ENCODE results near the gene S1PR3.
"Not testable (repeated sequence)": the region's sequence is repeated elsewhere in the genome, so short reads cannot be mapped to it uniquely, and the experiment has no call there.

Gene S1PR3

GRCh38 chr9:88991066-88992034, at the start of gene S1PR3:
TSS of gene S1PR3 (plus strand) at chr9:88991468. CDS start at chr9:89001201, 9,733 bp downstream.
- peak; percentile 16 for DNase-seq

GRCh38 chr9:88941586-88941985, 49.7 kb upstream of the S1PR3 start:
- DNase-seq = not testable (repeated sequence)

DNA sequence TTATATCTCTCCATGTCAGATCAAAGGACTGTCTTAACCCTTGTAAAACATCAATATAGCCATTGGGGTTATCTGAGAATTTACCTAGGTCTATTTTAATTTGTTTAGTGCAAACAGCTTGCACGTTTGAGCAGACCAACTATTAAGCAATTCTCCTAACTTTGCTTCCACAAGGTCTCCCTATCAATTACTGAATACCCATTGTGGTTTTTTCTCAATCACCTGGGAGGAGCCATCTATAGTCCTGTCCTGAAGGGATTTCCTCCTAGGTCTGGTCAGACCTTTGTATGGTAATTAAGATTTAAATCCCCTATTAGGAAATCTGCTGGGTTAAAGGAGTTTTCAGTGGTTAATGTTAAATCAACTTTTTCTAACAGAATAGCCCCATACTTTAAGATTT, 48.9 kb upstream of the S1PR3 start:
- no peak for DNase-seq

DNA sequence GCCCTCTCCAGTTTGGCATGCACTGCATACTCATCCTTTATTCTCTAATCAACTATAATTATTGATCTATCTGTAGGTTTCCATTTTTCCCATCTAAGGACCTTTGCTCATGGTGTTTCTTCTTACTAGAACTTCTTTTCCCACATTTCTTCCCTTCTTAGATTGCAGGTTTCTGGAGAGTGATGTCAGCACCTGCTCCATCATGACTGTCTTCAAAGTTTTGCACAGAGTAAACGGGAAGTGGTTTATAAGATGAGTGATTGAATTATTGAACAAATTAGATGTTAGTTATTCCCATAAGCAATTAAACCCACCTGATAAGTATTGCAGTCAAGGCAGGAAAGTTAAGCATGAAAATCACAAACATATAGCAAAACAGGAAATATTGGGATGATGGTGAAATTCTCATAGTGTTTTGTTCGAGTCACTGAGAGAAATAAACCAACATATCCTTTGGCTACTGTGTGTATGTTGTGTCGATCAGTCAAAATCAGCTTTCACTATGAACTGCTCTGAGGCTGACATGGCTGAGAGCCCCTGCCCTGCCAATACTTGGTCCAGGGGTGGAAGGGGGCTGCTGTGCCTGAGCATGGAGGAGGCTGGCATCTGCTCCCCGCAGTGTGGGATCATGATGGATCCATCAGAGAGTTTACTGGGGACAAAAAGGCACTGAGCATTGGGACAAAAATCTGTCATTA, 45.5 kb upstream of the S1PR3 start:
- DNase-seq = no peak

DNA sequence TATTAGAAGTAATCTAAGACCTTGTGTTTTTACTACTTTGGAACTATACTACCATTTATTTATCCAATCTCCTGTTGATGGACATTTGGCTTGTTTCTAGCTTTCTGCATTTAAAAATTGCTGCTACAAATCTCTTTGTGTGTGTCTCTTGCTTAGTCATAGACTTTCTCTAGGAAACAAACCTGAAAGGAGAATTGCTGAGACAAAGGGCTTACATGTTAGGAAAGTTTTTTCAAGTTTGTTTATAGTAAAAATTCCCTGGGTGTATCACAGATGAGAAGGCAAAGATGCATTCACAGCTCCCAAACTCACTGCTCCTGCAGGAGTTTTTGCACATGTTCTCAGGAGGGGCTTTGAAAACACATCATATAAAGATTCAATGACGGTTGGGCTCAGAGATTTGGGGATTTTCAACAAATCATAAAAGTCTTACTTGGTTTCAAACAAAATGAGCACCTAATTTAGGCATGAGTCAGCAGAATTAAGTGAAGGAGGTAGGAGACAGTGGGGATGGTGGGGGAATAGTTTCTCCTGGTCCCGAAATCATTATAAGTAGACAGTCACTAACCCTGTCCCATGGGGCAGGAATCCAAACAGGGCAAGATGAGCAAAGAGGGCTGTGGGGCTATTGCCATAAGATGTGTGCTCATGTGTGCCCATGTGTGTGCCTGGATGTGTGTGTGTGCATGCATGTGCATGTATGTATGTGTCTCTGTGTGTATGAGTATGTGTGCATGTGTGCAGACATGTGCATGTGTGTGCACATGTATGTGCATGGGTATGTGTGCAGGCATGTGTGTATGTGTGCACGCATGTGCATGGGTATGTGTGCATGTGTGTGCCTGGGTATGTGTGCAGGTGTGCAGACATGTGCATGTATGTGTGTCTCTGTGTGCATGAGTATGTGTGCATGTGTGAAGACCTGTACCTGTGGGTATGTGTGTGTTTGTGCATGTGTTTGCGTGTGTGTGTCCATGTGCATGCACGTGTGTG, 43.4 kb upstream of the S1PR3 start:
- DNase-seq = no peak

DNA sequence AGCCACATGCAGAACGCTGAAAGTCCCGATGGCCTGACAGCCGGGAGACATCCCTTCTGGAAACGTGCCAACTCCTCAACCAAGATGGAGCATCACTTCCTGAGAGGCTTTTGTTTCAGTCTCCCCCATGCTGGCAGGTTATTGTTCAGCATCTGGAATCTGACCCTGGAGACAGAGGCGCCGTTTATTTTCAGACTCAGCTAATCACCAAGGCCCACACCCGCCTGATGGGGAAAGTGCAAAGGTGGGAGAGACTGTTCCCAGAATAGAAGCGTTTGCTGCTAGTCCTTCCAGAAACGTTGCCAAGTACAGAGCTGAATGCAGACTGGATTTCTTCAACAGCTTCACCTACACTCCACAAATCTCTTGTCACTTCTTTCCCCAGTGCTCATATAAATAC, 41.8 kb upstream of the S1PR3 start:
- no peak for DNase-seq

- DNase-seq = peak; percentile 43
These were observed 41.3 kb upstream of the S1PR3 start for GRCh38 chr9:88949961-88950340.

DNA sequence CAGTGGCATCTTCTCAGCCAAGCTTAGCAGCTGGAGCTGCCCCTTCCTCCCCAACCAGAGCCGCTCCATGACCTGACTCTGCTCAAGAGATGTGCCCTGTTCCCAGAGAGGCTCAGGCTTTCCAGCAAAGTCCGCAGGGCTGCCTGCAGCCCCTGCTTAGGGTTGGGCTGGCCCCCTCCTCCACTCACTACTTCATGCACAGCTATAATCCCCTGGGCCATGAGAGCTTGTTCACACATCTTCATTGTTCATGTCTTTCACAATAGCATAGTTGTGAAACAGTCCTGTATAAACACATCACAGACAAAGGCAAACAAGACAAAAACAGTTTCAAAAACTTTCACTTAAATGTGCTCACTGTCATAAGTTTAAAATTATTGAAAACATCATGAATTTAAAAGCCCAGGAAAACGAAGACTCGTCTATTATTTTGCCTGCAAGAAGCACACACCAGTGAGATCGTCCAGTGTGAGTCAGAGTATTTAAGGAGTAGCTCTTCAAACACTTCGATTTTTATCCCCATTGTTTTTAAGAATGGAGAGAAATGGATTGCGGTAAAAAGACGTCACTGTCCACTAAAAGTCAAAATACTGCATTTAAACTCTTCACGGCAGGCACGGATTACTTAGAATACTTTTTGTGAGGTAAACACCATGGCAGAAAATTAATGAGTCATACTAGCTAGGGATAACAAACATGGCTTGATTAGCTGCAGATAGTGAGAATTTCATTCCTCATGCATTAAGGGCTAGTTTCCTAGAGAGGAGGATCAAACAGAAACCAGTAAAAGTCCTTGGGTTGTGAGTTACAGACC, 40.7 kb upstream of the S1PR3 start:
- DNase-seq = no peak

- DNase-seq = no peak
These were observed 40.1 kb upstream of the S1PR3 start for GRCh38 chr9:88951155-88951542.

DNA sequence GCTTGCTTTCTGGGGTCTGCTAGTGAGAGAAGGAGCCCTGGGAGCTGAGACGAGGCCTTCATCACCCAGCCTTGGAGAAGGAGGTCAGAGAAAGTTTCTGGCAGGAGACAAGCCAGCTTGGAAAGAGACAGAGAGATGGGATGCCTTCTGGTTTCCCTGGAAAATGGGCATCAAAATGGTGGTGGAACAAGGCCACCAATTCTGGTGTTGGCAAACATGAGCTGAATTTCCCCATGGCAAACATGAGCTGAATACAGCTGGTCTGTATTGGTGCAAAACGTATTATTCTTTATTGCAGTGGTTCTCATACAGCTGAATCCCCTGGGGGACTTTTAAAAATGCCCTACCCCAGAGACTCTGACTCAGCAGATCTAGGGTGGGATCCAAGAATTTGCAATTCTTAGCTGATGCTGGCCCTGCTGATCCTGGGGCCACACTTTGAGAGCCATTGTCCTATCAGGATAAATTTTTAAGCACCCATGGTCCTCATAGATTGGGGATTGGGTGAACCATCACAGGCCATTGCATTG, 39.1 kb upstream of the S1PR3 start:
- no peak for DNase-seq

DNA sequence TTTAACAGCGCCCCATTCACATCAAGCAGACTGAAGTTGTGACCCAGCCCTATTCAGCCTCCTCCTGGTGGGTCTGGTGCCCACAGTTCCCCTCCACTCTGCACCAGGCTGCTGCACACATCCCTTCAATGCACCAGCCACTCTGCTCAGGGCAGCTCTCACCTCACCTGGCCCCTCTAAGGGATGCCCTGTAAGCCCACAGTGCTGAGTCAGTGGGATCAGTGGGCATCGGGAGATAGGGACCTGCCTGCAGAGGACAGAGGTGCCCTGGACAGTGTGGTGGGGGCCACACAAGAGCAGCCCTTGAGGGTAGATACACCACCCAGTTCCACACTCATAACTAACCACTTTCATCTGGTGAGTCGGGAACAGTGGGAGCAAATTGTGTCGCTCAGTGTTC, 38.3 kb upstream of the S1PR3 start:
- no peak for DNase-seq

GRCh38 chr9:88953381-88954029, 37.8 kb upstream of the S1PR3 start:
- no peak for DNase-seq

GRCh38 chr9:88954066-88954465, 37.2 kb upstream of the S1PR3 start:
- DNase-seq = no peak

DNA sequence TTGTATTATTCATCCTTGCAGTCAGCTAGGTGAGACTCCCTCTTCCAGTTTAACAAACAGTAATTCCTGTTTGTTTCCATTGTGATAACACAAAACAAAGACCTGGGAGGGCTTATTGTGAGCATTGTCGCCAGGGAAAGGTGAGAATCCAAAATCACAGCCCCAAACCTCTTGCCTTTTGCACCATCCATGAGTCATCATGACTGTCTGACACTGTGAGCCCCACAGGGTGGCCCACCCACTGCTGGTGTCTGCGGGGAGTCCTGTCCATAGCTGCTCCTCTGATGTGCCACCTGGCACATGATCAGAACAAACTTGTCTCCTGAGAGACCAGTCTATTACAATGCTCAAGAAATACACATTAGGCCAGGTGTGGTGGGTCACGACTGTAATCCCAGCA, 33.7 kb upstream of the S1PR3 start:
- DNase-seq = no peak

- no peak for DNase-seq
These were observed 31.4 kb upstream of the S1PR3 start for GRCh38 chr9:88959727-88960469.

DNA sequence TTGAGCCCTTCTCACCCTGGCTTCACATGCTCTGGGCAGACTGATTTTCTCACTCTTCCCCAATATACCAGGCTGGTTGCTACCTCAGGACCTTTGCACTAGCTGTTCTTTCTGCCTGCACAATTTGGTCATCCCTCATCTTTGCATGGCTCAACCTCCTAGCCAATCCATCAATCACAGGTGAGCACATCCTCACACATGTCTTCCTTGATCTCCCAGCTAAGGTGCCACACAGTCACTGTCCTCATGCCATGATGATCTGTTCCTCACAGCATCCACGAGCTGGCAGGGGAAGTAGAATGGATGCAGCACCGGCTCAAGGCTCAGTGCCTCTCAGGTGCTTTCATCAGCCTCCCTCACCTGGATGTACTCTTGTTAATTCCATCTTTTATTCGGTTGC, 30.6 kb upstream of the S1PR3 start:
- DNase-seq = no peak

DNA sequence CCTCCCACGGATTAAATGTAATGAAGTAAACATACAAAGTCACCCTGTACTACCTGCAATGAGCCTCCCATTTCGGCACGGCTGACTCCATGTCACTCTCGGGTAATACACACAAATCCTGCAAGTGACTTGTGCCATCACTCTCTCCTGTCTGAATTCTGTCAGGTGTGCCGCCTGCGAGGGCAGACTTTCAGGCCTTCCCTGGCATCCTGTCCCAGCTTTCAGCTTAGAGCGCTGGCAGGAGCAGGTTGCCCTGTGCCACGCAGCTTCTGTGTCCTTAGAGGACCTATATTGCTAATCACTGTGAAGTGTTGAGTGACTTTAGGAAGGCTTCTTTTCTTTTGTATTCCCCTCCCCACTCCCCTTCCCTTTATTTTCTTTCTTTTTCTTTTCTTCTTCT, 25.8 kb upstream of the S1PR3 start:
- no peak for DNase-seq

DNA sequence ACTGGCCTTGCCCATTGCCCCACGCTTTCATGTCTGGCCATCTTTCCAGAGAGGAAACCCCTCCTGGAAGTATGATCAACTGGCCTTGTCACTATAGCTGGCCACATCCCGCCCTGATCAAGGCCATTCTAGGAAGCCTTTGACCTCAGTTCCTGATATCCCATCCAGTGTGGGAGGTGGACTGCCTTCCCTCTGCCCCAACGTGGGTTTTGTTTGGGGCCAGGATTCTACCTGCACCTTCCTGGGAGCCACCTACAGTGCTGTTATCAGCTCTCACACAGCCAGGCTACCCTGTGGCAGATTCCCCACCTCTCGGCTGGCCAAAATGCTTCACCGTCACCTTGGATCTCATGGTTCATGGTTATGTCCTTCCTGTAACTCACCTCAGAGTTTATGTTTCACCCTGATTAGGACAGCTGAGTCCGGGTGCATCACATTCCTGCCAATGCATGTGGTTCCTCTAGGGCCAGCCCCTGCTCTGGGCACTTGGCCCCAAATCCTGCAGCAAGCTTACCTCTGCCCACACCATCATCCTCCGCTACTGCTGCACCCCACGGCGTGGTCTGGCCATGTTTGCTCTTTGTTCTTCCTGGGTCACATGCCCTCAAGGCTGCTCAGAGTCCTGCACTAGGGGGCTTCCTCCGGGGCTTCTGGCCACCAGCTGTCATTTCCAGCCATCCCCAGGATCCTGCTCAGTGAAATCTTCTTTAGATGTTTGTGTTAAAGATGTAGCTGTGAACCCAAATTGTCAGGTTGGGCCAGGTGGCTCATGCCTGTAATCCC, 24.2 kb upstream of the S1PR3 start:
- DNase-seq = no peak

- no peak for DNase-seq
These were observed 22.5 kb upstream of the S1PR3 start for GRCh38 chr9:88968799-88969198.
